Measurements from ENCODE around the gene DPEP2. TPM values are rescaled to one million over a fixed set of nuclear protein-coding genes. Genes with fewer than 3 reads are reported as not detected.

Gene DPEP2
- total and polyA plus RNA-seq, 10 of the 15 experiments (the other 5 are each of a cell fraction or from before 2014, with no cell fraction given), result 0.04 to 4.0 (median 2.1) TPM

DNA sequence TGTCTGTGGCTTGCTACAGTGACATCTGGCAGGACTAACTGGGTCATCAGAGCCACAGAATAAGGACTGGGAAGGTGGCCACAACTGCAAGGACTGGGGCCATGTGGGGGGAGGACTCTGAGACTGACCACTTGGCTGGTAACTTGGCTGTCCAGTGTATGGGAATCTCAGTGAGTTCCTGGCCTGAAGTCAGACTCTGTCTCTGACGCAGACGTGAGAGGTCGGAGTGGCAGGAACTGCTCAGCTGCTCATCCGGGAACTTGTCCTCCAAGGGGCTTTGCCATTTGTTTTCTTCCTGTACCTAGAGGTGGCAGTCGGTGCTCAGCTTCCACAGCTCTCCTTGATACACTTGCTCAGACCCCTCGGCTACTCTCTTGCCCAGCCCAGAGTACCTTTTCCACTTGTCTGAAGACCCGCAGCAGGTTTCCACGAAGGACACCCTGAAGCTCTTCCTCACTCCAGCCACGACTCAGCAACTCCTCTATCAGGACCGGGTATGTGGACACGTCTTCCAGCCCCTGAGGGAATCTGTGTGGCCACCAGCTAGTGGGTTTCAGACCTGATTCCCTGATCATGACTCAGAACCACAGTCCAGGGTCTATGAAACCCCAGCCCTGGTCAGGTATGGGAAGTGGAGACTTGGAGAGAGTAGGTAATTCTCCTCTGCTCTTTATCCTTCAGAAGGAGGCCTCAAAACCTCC is 11.7 kb downstream of the DPEP2 start (continued):
- no peak for TF ChIP-seq ZBTB4 (CRISPR knock-in tag; IDR thresholded peaks at IDR 0.05)

DNA sequence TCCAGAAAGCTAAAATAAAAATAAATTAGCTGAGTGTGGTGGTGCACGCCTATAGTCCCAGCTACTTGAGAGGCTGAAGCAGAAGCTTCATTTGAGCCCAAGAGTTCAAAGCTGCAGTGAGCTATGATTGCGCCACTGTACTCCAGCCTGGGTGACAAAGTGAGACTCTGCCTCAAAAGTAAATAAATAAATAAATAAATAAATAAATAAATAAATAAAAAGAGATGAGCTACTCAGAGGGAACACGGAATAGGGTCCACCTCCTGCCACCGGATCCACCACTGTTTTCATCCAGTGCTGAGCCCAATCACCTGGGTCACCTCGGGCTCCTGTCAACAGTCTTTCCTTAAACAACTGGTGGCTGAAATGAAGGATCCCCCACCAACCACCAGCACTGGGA is 12.3 kb downstream of the DPEP2 start:
- Histone ChIP-seq H3K27me3 (replicated peaks in 1 of 2; ENCODE audit: control insufficient read depth in 2 of 2, insufficient read depth in 2 of 2, low read length in 1 of 2) (no peaks in the 10 kb centered on the region), H4K20me1 (ENCODE audit: control insufficient read depth, insufficient read depth) (no peaks in the 10 kb centered on the region), H3K9ac (ENCODE audit: control insufficient read depth, insufficient read depth, low read length) (no peak overlapping the region), H3K4me1 (ENCODE audit: control insufficient read depth, insufficient read depth, low read length) (peaks cover 37% of the 10 kb centered on the region), H3K79me2 (ENCODE audit: control insufficient read depth, insufficient read depth, low read length) (no peaks in the 10 kb centered on the region), H3K4me2 (ENCODE audit: control insufficient read depth, insufficient read depth) (no peak overlapping the region), H3K27ac (ENCODE audit: control insufficient read depth, insufficient read depth) (no peak overlapping the region), H3K9me3 (replicated peaks; ENCODE audit: control insufficient read depth, insufficient read depth, low read length) (no peaks in the 10 kb centered on the region), H2AFZ (ENCODE audit: control insufficient read depth, low read depth, low read length) (no peak overlapping the region), H3K36me3 (ENCODE audit: control insufficient read depth in 2 of 2, insufficient read depth in 2 of 2, low read length in 1 of 2) (no peaks in the 10 kb centered on the region), H3K4me3 (no peak overlapping the region)
- ChIA-PET SMC1A (ENCODE audit: uncharacterized antibody, unreplicated experiment) (interaction anchor here (0.6 to 1.9 kb wide), 5 partner anchors 12 to 574 kb away, joined by 3 to 7 read pairs (median 4); no protein-coding TSS in a partner anchor), CTCF (interaction anchor here (0.8 to 1.8 kb wide), 5 partner anchors 8 to 170 kb away, joined by 3 to 6 read pairs (median 3); no protein-coding TSS in a partner anchor), POLR2A (interaction anchor here (1.4 to 2.0 kb wide), 3 partner anchors 18 to 98 kb away, joined by 4 to 7 read pairs (median 7); partner anchors contain the start of genes NFATC3 and PSMB10), RAD21 (ENCODE audit: unreplicated experiment) (interaction anchor here (1.5 kb wide), 1 partner anchor 51 kb away, joined by 3 read pairs; no protein-coding TSS in a partner anchor)
- in situ Hi-C loops (cut with MboI) (no loop called here), intact Hi-C loops (cut with micrococcal nuclease; ENCODE audit: unreplicated experiment) (no loop called here)
- no peak for DNase-seq (ENCODE audit: low read depth, low spot score)
- no peak for ATAC-seq
- 94% methylated on average over 5 of the region's 5 CpGs for WGBS (ENCODE audit: insufficient coverage, insufficient replicate concordance, low lambda C conversion rate, missing lambda C conversion rate)
- no TSS peak for BruUV-seq (replicated peaks)
- TF ChIP-seq KDM1A (IDR thresholded peaks at IDR 0.05; ENCODE audit: borderline replicate concordance) (no peak), RELA (IDR thresholded peaks at IDR 0.05; ENCODE audit: borderline replicate concordance, partially characterized antibody) (no peak), ZNF217 (IDR thresholded peaks at IDR 0.05) (no peak)
- FAIRE-seq, result no peak

Data from GM12878 (cell line).